Lower leg skin (tissue), 4 donors: Measurements from ENCODE around the gene HAAO. TPM values are rescaled to one million over a fixed set of nuclear protein-coding genes. Genes with fewer than 3 reads are reported as not detected.

Source experiments
- DNase-seq, 2 donors: peaks; one replicate each; pipeline ENCODE4 v3.0.0-alpha.2; 2019; ENCODE audit warnings: low spot score in 2 of 2
- H3K4me3 ChIP-seq: fragments of 200-600 bp; sonication (generic); 2 replicates; pipeline ENCODE4 v1.5.1; 2017; ENCODE audit warnings: mild to moderate bottlenecking, low read depth; ENCODE audit not compliant: poor library complexity, severe bottlenecking
- CTCF ChIP-seq, 3 donors: fragments of 450-650 bp; IDR thresholded peaks; one replicate each; pipeline ENCODE4 v1.5.1; 2016; ENCODE audit warnings: antibody characterized with exemption in 3 of 3, mild to moderate bottlenecking in 3 of 3, moderate library complexity in 2 of 3
- POLR2A ChIP-seq, 2 donors: fragments of 450-650 bp; IDR thresholded peaks; one replicate each; pipeline ENCODE4 v1.6.1; 2016 to 2017; ENCODE audit warnings: antibody characterized with exemption in 2 of 2, mild to moderate bottlenecking in 1 of 2, moderate library complexity in 1 of 2
- WGBS, 2 donors: methylation state at CpG; one replicate each; pipeline ENCODE4 v1.1.5; 2018; 5-methylcytosine and 5-hydroxymethylcytosine counted together
- intact Hi-C: fragments of 100-400 bp; cut with DNase I; formaldehyde crosslinking; loops from one replicate; pipeline ENCODE4 v1.15.0; 2023; ENCODE audit warnings: low total_unique reads
- total RNA-seq, 4 donors: library from RNA; depleted of rRNA; stranded (reverse); fragments of >200 nt; gene quantifications; one replicate each; pipeline ENCODE4 v1.1.0, GENCODE V29; 2016

Gene HAAO
- total RNA-seq, 4 donors from 2014 or later = 1.7 to 4.3 (median 3.3) TPM

- DNase-seq = peak in 1 of 2 donors; percentile 17
- intact Hi-C loops = no loop called here
- 86 to 89% methylated on average over 4 of the region's 4 CpGs for WGBS, 2 donors
Observed at GRCh38 chr2:42800461-42800962, 8.1 kb upstream of the HAAO start.

DNA sequence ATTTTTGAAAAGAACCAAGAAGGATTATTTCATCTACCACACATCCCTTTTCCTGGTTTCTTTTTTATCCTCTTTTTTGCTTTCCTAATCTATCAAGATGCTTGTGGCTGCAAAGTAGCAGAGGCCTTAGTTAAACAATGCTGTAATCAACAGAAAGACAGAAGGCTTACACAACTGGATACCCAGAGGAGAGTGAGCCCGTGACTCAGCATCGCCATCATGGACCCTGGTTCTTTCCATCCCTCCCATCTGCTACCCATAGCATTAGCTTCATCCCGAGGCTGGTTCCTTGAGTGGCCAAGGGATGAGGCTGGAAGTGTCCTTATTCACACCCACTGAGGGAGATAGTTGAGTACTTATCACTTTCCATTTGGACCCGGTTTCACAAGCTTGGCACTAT, 7.5 kb upstream of the HAAO start:
- intact Hi-C loops = no loop called here
- WGBS, 2 donors = 70 to 79% methylated on average over 4 of the region's 4 CpGs
- H3K4me3 ChIP-seq = no peak overlapping the region
- no peak for DNase-seq
- TF ChIP-seq CTCF (IDR thresholded peaks at IDR 0.05) = no peak
- TF ChIP-seq POLR2A (IDR thresholded peaks at IDR 0.05) = no peak

More at GRCh38 chr2:42800461-42800962, 8.1 kb upstream of the HAAO start:
- TF ChIP-seq POLR2A (IDR thresholded peaks at IDR 0.05) (no peak), CTCF (IDR thresholded peaks at IDR 0.05) (no peak)
- H3K4me3 ChIP-seq = no peak overlapping the region

DNA sequence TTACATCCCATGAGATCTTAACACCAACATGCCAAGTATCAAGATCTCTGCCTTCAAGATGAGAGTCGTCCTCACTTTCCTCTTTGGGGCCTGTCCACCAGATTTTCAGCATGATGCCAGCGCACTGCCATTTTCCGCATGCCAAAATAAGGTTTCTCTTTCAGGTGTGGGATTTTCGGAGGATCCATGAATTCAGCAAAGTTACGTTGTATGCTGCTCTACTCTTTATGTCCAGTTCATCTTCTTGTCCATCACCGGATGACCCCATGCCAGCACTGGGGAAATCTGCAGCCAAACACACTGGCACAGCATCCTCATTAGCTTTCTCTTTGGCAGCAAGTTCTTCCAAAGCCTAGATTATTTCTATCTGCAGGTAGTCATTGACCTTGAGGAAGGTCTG, 4.9 kb upstream of the HAAO start:
- DNase-seq = peak in 1 of 2 donors; percentile 23
- 79 to 86% methylated on average over 6 of the region's 6 CpGs for WGBS, 2 donors
- no peak overlapping the region for H3K4me3 ChIP-seq
- intact Hi-C loops = no loop called here
- TF ChIP-seq POLR2A (IDR thresholded peaks at IDR 0.05) = no peak
- TF ChIP-seq CTCF (IDR thresholded peaks at IDR 0.05) = no peak

GRCh38 chr2:42796427-42797248, 4.3 kb upstream of the HAAO start:
- TF ChIP-seq CTCF (IDR thresholded peaks at IDR 0.05) (no peak), POLR2A (IDR thresholded peaks at IDR 0.05) (no peak)
- intact Hi-C loops = no loop called here
- H3K4me3 ChIP-seq = no peak overlapping the region
- 77 to 81% methylated on average over 7 of the region's 7 CpGs for WGBS, 2 donors
- no peak for DNase-seq

- 38 to 47% methylated on average over 3 of the region's 3 CpGs for WGBS, 2 donors
- no peak for TF ChIP-seq POLR2A (IDR thresholded peaks at IDR 0.05)
- no peak for TF ChIP-seq CTCF (IDR thresholded peaks at IDR 0.05)
- peak in 1 of 2 donors; percentile 66 for DNase-seq
- intact Hi-C loops = no loop called here
- H3K4me3 ChIP-seq = no peak overlapping the region
Observed at GRCh38 chr2:42795841-42796301, 3.5 kb upstream of the HAAO start.
